OCI-LY7 (cell line): Measurements from ENCODE around the gene SDCBP2.

Experiments used
- EZH2phosphoT487 ChIP-seq: fragments of 200-600 bp; sonication (generic); IDR thresholded peaks from 2 replicates; pipeline ENCODE4 v1.6.1; 2018; ENCODE audit warnings: low read depth, borderline replicate concordance, mild to moderate bottlenecking, mixed run types, antibody characterized with exemption, low read length, moderate library complexity, mixed read lengths
- TF ChIP-seq, protein P1 (sequence below): fragments of 200-600 bp; sonication (generic); conservative IDR thresholded peaks from 2 replicates; pipeline ENCODE4 v1.5.1; 2014; ENCODE audit warnings: mild to moderate bottlenecking, antibody characterized with exemption, low read length, moderate library complexity, mixed read lengths

DNA sequence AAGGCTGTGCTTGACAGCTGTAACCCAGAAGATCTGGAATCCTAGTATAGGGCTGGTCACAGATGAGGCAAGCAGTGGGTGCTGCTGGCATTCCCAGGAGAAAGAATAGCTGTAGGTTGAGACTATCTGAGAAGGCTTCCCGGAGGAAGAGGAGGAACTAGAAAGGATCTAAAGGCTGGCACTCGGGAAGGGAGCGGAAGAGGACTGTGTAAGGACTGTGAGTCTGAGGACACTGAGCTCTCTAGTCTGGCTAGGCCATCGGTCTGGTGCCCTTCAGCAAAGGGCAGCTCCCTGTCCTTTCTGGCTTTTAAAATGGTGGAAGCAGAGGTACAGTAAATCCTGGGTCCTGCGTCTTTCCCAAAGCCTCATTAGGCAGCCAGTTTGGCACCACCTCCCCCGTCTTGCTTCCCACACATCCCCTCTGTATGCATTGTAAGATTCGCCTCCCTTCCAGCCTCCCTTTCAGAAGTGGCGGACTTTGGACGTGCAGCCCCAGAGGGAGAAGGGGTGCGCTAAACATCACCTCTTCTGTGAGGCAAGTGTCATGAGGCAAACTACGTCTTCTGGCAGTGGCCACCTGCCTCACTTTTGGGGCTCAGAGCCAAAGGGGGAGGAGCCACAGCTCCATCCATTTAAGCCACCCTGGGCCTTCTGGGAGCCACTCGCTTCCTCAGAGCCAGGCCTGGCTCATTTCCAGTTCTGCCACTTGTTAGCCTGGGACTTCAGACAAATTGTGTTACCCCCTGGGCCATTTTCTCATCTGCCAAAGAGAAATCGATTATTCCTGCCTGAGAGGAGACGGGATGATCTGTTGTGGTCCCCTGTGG is 54.2 kb downstream of the SDCBP2 start:
- TF ChIP-seq EZH2phosphoT487: no peak
- TF ChIP-seq, protein P1, sequence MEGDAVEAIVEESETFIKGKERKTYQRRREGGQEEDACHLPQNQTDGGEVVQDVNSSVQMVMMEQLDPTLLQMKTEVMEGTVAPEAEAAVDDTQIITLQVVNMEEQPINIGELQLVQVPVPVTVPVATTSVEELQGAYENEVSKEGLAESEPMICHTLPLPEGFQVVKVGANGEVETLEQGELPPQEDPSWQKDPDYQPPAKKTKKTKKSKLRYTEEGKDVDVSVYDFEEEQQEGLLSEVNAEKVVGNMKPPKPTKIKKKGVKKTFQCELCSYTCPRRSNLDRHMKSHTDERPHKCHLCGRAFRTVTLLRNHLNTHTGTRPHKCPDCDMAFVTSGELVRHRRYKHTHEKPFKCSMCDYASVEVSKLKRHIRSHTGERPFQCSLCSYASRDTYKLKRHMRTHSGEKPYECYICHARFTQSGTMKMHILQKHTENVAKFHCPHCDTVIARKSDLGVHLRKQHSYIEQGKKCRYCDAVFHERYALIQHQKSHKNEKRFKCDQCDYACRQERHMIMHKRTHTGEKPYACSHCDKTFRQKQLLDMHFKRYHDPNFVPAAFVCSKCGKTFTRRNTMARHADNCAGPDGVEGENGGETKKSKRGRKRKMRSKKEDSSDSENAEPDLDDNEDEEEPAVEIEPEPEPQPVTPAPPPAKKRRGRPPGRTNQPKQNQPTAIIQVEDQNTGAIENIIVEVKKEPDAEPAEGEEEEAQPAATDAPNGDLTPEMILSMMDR: no peak
